ENCODE results near the gene MACROH2A2. TPM values are rescaled to one million over a fixed set of nuclear protein-coding genes. Genes with fewer than 3 reads are reported as not detected.

MACROH2A2 gene
- total and polyA plus RNA-seq, 2 of the 4 experiments (the other 2 are of a cell fraction), result 16.1 to 17.4 TPM

DNA sequence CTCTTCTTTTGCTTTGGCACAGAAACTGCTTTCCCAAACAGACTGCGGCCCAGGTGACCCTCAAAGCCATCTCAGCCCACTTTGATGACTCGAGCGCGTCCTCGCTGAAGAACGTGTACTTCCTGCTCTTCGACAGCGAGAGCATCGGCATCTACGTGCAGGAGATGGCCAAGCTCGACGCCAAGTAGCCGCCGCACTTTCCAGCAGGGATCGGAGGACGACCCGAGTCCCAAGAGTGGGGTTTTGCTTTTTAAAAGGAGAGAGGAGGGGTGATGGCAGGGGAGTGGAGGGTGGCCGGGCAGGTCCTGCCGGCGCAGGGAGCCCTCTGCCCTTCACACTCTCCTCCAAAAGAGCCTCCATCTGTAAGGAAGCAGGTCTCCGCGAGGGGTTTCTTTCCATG is 58.9 kb downstream of the MACROH2A2 start:
- H3K9me3 ChIP-seq (ENCODE audit: control insufficient read depth, insufficient read depth, low read length), result no peaks in the 10 kb centered on the region
- H2BK5ac ChIP-seq (ENCODE audit: low read depth, low read length, poor library complexity, severe bottlenecking), result no peak overlapping the region
- no peak overlapping the region for H2BK15ac ChIP-seq (ENCODE audit: low read depth, low read length)
- dilution Hi-C loops (cut with HindIII; ENCODE audit: low sequenced_read_pairs, unreplicated experiment) (no loop called here), in situ Hi-C loops (cut with MboI; ENCODE audit: low sequenced_read_pairs) (no loop called here), intact Hi-C loops (cut with micrococcal nuclease) (no loop called here)
- DNase-seq, result no peak
- no peak overlapping the region for H4K5ac ChIP-seq (ENCODE audit: low read depth, low read length)
- no peaks in the 10 kb centered on the region for H3K4me1 ChIP-seq (ENCODE audit: control insufficient read depth, insufficient read depth, low read length)
- H3K14ac ChIP-seq (replicated peaks; ENCODE audit: low read depth, low read length), result no peak overlapping the region
- H3K27ac ChIP-seq (ENCODE audit: insufficient read depth, low read length), result no peak overlapping the region
- H2AK9ac ChIP-seq (replicated peaks; ENCODE audit: low read depth, low read length, poor library complexity), result no peak overlapping the region
- no peak overlapping the region for H2AK5ac ChIP-seq (ENCODE audit: low read depth, low read length)
- 96% methylated on average over 5 of the region's 22 CpGs; no CpG with 5 or more reads in 1 of the 2 experiments for WGBS, 2 experiments (ENCODE audit: extremely low coverage in 2 of 2, insufficient read length in 1 of 2)
- H2BK20ac ChIP-seq (ENCODE audit: low read depth, low read length), result no peak overlapping the region
- no peak overlapping the region for H3K56ac ChIP-seq (ENCODE audit: extremely low read depth, insufficient read depth, low read length)
- H2AFZ ChIP-seq (replicated peaks; ENCODE audit: low read length, poor library complexity), result no peak overlapping the region
- no peaks in the 10 kb centered on the region; the same call in 1 of the 2 replicates for H3K9me1 ChIP-seq (ENCODE audit: insufficient read depth, low read length)
- no peaks in the 10 kb centered on the region for H3K27me3 ChIP-seq (ENCODE audit: control insufficient read depth, insufficient read depth, low read length)
- H4K20me1 ChIP-seq (ENCODE audit: insufficient read depth, low read length), result peaks cover 7% of the 10 kb centered on the region
- H3K79me1 ChIP-seq (ENCODE audit: low read depth in 1 of 2, low read length in 2 of 2), result peaks cover 0 to 7% of the 10 kb centered on the region in 2 experiments; a peak in 2 of 4 replicates
- no peak for TF ChIP-seq CEBPB (IDR thresholded peaks at IDR 0.05; ENCODE audit: low read depth, low read length)
- no peak for TF ChIP-seq SMC3 (IDR thresholded peaks at IDR 0.05; ENCODE audit: low read depth, low read length)
- TF ChIP-seq, protein P1, sequence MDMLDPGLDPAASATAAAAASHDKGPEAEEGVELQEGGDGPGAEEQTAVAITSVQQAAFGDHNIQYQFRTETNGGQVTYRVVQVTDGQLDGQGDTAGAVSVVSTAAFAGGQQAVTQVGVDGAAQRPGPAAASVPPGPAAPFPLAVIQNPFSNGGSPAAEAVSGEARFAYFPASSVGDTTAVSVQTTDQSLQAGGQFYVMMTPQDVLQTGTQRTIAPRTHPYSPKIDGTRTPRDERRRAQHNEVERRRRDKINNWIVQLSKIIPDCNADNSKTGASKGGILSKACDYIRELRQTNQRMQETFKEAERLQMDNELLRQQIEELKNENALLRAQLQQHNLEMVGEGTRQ (IDR thresholded peaks at IDR 0.05; ENCODE audit: low read depth, low read length), result no peak
- TF ChIP-seq ELK1 (IDR thresholded peaks at IDR 0.05; ENCODE audit: borderline replicate concordance, low read depth, low read length), result no peak
- TF ChIP-seq CHD1 (IDR thresholded peaks at IDR 0.05; ENCODE audit: low read depth, low read length), result no peak
- TF ChIP-seq POLR2A (IDR thresholded peaks at IDR 0.05; ENCODE audit: low read depth, low read length), result no peak
- no peak for TF ChIP-seq MAZ (IDR thresholded peaks at IDR 0.05; ENCODE audit: borderline replicate concordance, low read depth, low read length)
- no peak for TF ChIP-seq RCOR1 (IDR thresholded peaks at IDR 0.05; ENCODE audit: insufficient replicate concordance, low read length)
- no peak for TF ChIP-seq RAD21 (IDR thresholded peaks at IDR 0.05; ENCODE audit: low read length)
- no peak overlapping the region for H3K9ac ChIP-seq (ENCODE audit: low read depth, low read length)
- ChIA-PET CTCF (no interaction called here), POLR2A (ENCODE audit: unreplicated experiment) (no interaction called here)
- no peak for ATAC-seq (ENCODE audit: low read depth)
- no peak overlapping the region for H3K18ac ChIP-seq (ENCODE audit: low read depth, low read length)
- H3K4me2 ChIP-seq (ENCODE audit: low read depth, low read length), result no peak overlapping the region
- H3K4me3 ChIP-seq (ENCODE audit: insufficient read depth, low read depth, low read length), result no peak overlapping the region
- H2BK120ac ChIP-seq (ENCODE audit: low read depth, low read length), result no peak overlapping the region
- no peak overlapping the region for H4K8ac ChIP-seq (ENCODE audit: low read depth in 2 of 2, low read length in 2 of 2)
- no peak overlapping the region for H4K91ac ChIP-seq (ENCODE audit: insufficient read depth, low read depth, low read length)
- peaks cover 35% of the 10 kb centered on the region for H3K36me3 ChIP-seq (ENCODE audit: control insufficient read depth, insufficient read depth, low read length)
- no peak overlapping the region for H3K23ac ChIP-seq (ENCODE audit: low read depth, low read length)
- no peak overlapping the region for H3K4ac ChIP-seq (ENCODE audit: low read depth, low read length)
- no TSS peak for BruUV-seq (replicated peaks)
